ENCODE measurements around the gene VNN1.

The VNN1 gene

DNA sequence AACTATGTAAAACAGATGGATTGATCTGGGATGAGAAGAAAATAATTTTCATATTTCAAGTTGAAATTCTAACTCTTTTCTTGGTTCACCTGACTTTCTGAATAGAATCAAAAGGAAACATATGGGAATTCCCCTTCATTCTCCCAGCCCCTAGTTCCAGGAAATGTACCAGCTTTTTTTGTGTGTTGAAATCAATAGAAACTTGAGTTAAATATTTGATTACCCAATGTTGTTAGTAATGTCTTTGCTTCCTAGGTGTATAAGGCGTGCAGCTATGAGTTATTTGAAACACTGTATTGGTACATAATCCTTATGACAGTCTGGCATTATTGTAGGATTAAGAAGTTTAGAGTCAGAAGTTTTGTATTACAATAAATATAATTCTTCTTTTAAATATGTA, 22.4 kb upstream of the VNN1 start:
- no peak overlapping the region for H3K4me3 ChIP-seq (ENCODE audit: low read length)
- no peak overlapping the region for H2AFZ ChIP-seq (ENCODE audit: low read depth, low read length)
- no peaks in the 10 kb centered on the region for H3K27me3 ChIP-seq (ENCODE audit: insufficient read depth, low read length)
- no peaks in the 10 kb centered on the region for H3K9me3 ChIP-seq (ENCODE audit: low read length)
- H3K4me1 ChIP-seq (ENCODE audit: insufficient read depth, low read length), result no peaks in the 10 kb centered on the region
- H3K36me3 ChIP-seq (ENCODE audit: insufficient read depth, low read length), result no peaks in the 10 kb centered on the region

DNA sequence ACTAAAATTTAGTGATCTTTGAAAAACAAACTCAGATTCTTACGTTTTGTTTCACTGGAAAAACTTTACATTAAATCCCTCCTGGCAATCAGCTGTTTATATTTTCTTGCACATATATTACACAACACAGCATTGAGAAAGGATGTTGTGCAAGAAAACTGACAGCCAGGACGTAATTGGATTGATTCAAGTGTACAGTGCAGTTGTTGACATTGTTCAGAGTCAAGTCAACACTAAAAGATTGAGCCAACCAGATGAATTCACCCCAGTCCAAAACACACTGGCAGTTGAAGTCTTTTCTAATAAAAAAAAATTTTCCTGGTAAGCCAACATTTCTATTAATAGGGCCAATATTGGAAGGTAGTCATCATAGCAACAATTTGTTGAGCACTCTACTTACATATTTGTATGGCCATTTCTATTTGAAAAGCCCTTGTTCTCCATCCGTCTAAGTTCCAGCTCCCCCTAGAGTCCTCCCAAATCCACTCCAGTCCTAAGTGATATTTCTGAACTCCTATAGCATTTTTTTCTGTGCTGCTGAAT, 20.9 kb upstream of the VNN1 start:
- Histone ChIP-seq H2AFZ (ENCODE audit: low read depth, low read length) (no peak overlapping the region), H3K4me1 (ENCODE audit: insufficient read depth, low read length) (no peaks in the 10 kb centered on the region), H3K4me3 (ENCODE audit: low read length) (no peak overlapping the region), H3K9me3 (ENCODE audit: low read length) (no peaks in the 10 kb centered on the region), H3K27me3 (ENCODE audit: insufficient read depth, low read length) (no peaks in the 10 kb centered on the region), H3K36me3 (ENCODE audit: insufficient read depth, low read length) (no peaks in the 10 kb centered on the region)

DNA sequence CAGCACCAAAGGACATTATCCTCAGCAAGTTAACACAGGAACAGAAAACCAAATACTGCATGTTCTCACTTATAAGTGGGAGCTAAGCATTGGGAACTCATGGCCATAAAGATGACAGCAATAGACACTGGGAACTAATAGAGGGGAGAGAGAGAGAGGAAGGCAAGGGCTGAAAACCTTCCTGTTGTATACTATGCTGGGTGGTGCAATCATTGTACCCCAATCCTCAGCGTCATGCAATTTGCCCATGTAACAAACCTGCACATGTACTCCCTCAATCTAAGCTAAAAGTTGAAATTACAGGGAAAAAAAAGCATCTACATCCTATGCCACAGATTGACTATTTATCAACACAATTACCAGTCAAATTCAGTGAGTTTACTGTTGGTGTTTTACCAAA, 20.0 kb upstream of the VNN1 start:
- H3K4me1 ChIP-seq (ENCODE audit: insufficient read depth, low read length), result no peaks in the 10 kb centered on the region
- H3K4me3 ChIP-seq (ENCODE audit: low read length), result no peak overlapping the region

DNA sequence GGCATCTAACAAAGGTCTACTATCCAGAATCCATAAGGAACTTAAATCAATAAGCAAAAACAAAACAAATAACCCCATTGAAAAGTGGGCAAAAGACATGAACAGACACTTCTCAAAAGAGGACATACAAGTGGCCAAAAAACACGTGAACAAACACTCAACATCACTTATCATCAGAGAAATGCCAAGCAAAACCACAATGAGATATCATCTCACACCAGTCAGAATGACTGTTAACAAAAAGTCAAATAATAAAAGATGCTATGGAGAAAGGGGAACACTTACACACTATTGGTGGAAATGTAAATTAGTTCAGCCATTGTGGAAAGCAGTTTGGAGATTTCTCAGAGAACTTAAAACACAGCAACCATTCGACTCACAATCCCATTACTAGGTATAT, 19.4 kb upstream of the VNN1 start:
- H3K27me3 ChIP-seq (ENCODE audit: insufficient read depth, low read length), result no peaks in the 10 kb centered on the region
- H3K9me3 ChIP-seq (ENCODE audit: low read length), result no peaks in the 10 kb centered on the region
- no peak overlapping the region for H3K4me3 ChIP-seq (ENCODE audit: low read length)
- H3K36me3 ChIP-seq (ENCODE audit: insufficient read depth, low read length), result no peaks in the 10 kb centered on the region
- no peak overlapping the region for H2AFZ ChIP-seq (ENCODE audit: low read depth, low read length)
- H3K4me1 ChIP-seq (ENCODE audit: insufficient read depth, low read length), result no peaks in the 10 kb centered on the region

More for the DNA sequence above, 20.0 kb upstream of the VNN1 start:
- Histone ChIP-seq H3K36me3 (ENCODE audit: insufficient read depth, low read length) (no peaks in the 10 kb centered on the region), H2AFZ (ENCODE audit: low read depth, low read length) (no peak overlapping the region), H3K9me3 (ENCODE audit: low read length) (no peaks in the 10 kb centered on the region), H3K27me3 (ENCODE audit: insufficient read depth, low read length) (no peaks in the 10 kb centered on the region)

DNA sequence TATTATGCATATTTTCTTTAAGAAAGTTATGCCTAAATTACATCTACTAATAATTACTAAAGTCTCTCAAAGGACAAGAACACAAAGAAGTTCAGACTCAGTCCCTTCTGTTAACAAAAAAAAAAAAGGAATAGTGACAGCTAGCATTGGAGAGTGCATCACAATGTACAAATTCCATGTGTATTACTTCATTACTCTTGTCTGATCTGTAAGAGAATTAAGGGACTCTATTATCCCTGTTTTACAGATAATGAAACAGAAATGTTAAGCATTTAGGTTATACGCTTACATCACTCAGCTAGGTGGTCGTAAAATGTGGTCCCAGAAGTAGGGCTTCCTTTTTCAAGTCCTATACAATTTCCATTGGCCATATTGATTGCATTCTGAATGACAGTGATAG, 17.2 kb upstream of the VNN1 start:
- H2AFZ ChIP-seq (ENCODE audit: low read depth, low read length), result no peak overlapping the region

DNA sequence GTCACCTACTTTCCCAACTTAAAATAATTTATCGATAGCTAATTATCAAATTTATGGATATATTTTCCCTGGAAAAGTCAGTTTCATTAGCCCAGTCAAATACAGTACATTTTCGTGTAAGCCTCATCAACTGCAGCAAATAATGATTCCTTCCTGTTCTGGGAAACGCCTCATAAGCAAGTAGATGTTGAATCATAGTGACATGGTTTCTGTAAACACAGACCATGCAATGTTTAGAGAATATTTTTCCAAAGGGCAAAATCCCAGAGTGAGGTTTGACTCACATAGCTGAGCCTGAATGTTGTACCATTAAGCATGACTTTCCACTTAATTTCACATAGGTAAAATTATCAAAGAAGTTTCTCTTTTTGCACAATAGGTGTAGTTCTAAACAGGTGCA, 16.7 kb upstream of the VNN1 start:
- no peaks in the 10 kb centered on the region for H3K36me3 ChIP-seq (ENCODE audit: insufficient read depth, low read length)
- H3K9me3 ChIP-seq (ENCODE audit: low read length), result no peaks in the 10 kb centered on the region
- no peaks in the 10 kb centered on the region for H3K27me3 ChIP-seq (ENCODE audit: insufficient read depth, low read length)
- H3K4me3 ChIP-seq (ENCODE audit: low read length), result no peak overlapping the region
- H2AFZ ChIP-seq (ENCODE audit: low read depth, low read length), result no peak overlapping the region
- no peaks in the 10 kb centered on the region for H3K4me1 ChIP-seq (ENCODE audit: insufficient read depth, low read length)

More for the DNA sequence above, 17.2 kb upstream of the VNN1 start:
- no peaks in the 10 kb centered on the region for H3K9me3 ChIP-seq (ENCODE audit: low read length)
- H3K4me1 ChIP-seq (ENCODE audit: insufficient read depth, low read length), result no peaks in the 10 kb centered on the region
- H3K36me3 ChIP-seq (ENCODE audit: insufficient read depth, low read length), result no peaks in the 10 kb centered on the region
- no peaks in the 10 kb centered on the region for H3K27me3 ChIP-seq (ENCODE audit: insufficient read depth, low read length)
- H3K4me3 ChIP-seq (ENCODE audit: low read length), result no peak overlapping the region

GRCh38 chr6:132728616-132729015, 14.8 kb upstream of the VNN1 start:
- Histone ChIP-seq H3K9me3 (ENCODE audit: low read length) (no peaks in the 10 kb centered on the region), H3K27me3 (ENCODE audit: insufficient read depth, low read length) (no peaks in the 10 kb centered on the region), H3K4me1 (ENCODE audit: insufficient read depth, low read length) (no peaks in the 10 kb centered on the region), H3K36me3 (ENCODE audit: insufficient read depth, low read length) (no peaks in the 10 kb centered on the region), H3K4me3 (ENCODE audit: low read length) (no peak overlapping the region), H2AFZ (ENCODE audit: low read depth, low read length) (no peak overlapping the region)

GRCh38 chr6:132726608-132726975, 12.7 kb upstream of the VNN1 start:
- Histone ChIP-seq H3K27me3 (ENCODE audit: insufficient read depth, low read length) (no peaks in the 10 kb centered on the region), H2AFZ (ENCODE audit: low read depth, low read length) (no peak overlapping the region), H3K4me1 (ENCODE audit: insufficient read depth, low read length) (no peaks in the 10 kb centered on the region), H3K9me3 (ENCODE audit: low read length) (no peaks in the 10 kb centered on the region), H3K4me3 (ENCODE audit: low read length) (no peak overlapping the region), H3K36me3 (ENCODE audit: insufficient read depth, low read length) (no peaks in the 10 kb centered on the region)

DNA sequence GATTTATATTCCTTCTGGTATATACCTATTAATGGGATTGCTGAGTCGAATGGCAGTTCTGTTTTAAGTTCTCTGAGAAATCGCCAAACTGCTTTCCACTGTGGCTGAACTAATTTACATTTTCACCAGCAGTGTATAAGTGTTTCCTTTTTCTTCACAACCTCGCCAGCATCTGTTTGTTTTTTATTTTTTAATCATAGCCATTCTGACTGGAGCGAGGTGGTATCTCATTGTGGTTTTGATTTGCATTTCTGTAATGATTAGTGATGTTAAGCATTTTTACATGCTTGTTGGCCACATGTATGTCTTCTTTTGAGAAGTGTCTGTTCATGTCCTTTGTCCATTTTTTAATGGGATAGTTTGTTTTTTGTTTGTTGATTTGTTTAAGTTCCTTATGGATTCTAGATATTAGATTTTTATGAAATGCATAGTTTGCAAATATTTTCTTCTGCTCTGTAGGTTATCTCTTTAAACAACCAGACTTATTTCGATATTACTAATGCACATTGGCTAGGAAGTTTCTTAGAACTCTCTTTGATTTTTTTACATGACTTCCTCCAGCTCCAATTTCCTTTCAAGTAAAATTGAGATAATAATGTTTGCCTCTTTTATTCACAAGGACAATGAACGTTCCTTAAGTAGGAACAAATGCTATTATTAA, 12.2 kb upstream of the VNN1 start:
- Histone ChIP-seq H3K9me3 (ENCODE audit: low read length) (no peaks in the 10 kb centered on the region), H3K36me3 (ENCODE audit: insufficient read depth, low read length) (no peaks in the 10 kb centered on the region), H3K4me3 (ENCODE audit: low read length) (no peak overlapping the region), H3K4me1 (ENCODE audit: insufficient read depth, low read length) (no peaks in the 10 kb centered on the region), H3K27me3 (ENCODE audit: insufficient read depth, low read length) (no peaks in the 10 kb centered on the region), H2AFZ (ENCODE audit: low read depth, low read length) (no peak overlapping the region)

GRCh38 chr6:132725471-132725870, 11.6 kb upstream of the VNN1 start:
- Histone ChIP-seq H2AFZ (ENCODE audit: low read depth, low read length) (no peak overlapping the region), H3K4me1 (ENCODE audit: insufficient read depth, low read length) (no peaks in the 10 kb centered on the region), H3K9me3 (ENCODE audit: low read length) (no peaks in the 10 kb centered on the region), H3K4me3 (ENCODE audit: low read length) (no peak overlapping the region), H3K36me3 (ENCODE audit: insufficient read depth, low read length) (no peaks in the 10 kb centered on the region), H3K27me3 (ENCODE audit: insufficient read depth, low read length) (no peaks in the 10 kb centered on the region)

- Histone ChIP-seq H3K27me3 (ENCODE audit: insufficient read depth, low read length) (no peaks in the 10 kb centered on the region), H3K9me3 (ENCODE audit: low read length) (no peaks in the 10 kb centered on the region), H3K36me3 (ENCODE audit: insufficient read depth, low read length) (no peaks in the 10 kb centered on the region), H3K4me3 (ENCODE audit: low read length) (no peak overlapping the region), H2AFZ (ENCODE audit: low read depth, low read length) (no peak overlapping the region), H3K4me1 (ENCODE audit: insufficient read depth, low read length) (no peaks in the 10 kb centered on the region)
These were observed 6.0 kb upstream of the VNN1 start for GRCh38 chr6:132719736-132720448.

DNA sequence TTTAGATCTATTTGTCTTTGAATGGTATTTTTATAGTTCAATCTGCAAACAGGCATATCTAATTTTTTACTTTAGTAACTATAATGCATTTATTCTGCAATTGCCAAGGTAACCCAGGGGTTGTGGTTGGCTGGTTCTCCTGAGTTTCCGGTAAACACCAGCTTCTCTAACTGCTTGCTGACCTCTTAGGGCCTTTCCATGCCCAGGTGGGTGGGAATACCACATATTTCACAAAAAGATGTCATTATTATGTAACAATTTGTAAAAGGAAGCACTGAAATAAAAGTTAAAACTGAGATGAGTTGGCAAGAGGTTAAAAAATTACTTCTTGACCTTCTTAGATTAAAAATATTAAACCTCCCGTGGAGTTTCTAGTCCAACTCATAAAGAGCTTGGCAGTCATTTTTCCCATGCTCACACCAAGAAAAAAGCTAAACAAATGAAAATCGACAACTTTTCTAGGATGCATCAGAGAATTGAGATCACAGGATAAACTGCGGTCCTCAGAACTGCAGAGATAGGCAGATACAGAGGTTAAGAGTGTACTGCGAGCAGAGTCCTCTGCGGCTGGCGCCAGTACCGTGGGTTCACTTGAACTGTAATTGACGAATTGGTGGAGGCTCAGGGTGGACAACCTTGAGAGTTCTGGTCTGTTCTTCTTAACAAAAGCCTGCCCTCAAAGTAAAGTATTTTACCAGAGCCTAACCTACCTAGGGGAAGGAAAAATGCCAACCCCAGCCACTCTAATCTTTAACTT, 2.2 kb upstream of the VNN1 start:
- H3K4me1 ChIP-seq (ENCODE audit: insufficient read depth, low read length), result no peaks in the 10 kb centered on the region
- no peaks in the 10 kb centered on the region for H3K9me3 ChIP-seq (ENCODE audit: low read length)
- H3K4me3 ChIP-seq (ENCODE audit: low read length), result no peak overlapping the region
- no peaks in the 10 kb centered on the region for H3K36me3 ChIP-seq (ENCODE audit: insufficient read depth, low read length)
- H3K27me3 ChIP-seq (ENCODE audit: insufficient read depth, low read length), result no peaks in the 10 kb centered on the region
- H2AFZ ChIP-seq (ENCODE audit: low read depth, low read length), result no peak overlapping the region

DNA sequence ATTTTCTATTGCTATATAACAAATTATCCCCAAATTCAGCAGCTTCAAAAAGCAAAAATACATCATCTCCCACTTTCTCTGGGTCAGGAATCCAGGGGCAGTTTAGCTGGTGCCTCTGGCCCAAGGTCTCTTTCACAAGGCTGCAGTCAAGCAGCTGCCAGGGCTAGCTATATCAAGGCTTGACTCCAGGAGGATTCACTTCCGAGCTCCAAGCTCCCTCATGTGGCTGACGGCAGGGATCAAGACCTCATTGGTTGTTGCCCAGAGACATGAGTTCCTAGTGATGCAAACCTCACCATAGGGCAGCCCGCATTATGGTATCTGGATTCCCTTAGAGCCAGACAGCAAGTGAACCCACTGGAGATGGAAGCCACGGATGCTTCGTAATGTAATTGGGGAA, 1.3 kb upstream of the VNN1 start:
- Histone ChIP-seq H3K27me3 (ENCODE audit: insufficient read depth, low read length) (no peaks in the 10 kb centered on the region), H2AFZ (ENCODE audit: low read depth, low read length) (no peak overlapping the region), H3K9me3 (ENCODE audit: low read length) (no peaks in the 10 kb centered on the region), H3K36me3 (ENCODE audit: insufficient read depth, low read length) (no peaks in the 10 kb centered on the region), H3K4me3 (ENCODE audit: low read length) (no peak overlapping the region), H3K4me1 (ENCODE audit: insufficient read depth, low read length) (no peaks in the 10 kb centered on the region)

All from neuron (in vitro differentiated cells).